A549 (cell line): Measurements from ENCODE around the gene KHNYN. TPM values are rescaled to one million over a fixed set of nuclear protein-coding genes. Genes with fewer than 3 reads are reported as not detected.

Experiments
- ATAC-seq, 2 experiments: fragments of 200-7000 bp in 1 of 2; fragments of >200 bp in 1 of 2; cut with Nextera tagmentation in 1 of 2; cut with Tn5 transposase in 1 of 2; 3 replicates each; pipeline versions ENCODE4 v1.8.0 to v1.9.1; 2018 to 2020; ENCODE audit warnings: mild to moderate bottlenecking in 1 of 2, moderate library complexity in 1 of 2
- CTCF ChIA-PET: fragments of 300-600 bp; sonication (Branson Sonifier 250); formaldehyde crosslinking; extraction: SDS; loops from one replicate; lab custom pipeline; 2021; ENCODE audit warnings: antibody characterized with exemption, inconsistent platforms; lab: Yijun Ruan, JAX
- POLR2A ChIA-PET: fragments of 350-600 bp; formaldehyde crosslinking; extraction: SDS; loops from one replicate; lab custom pipeline; 2021; ENCODE audit warnings: antibody characterized with exemption, inconsistent platforms; lab: Yijun Ruan, JAX
- DNase-seq, 2 experiments: peaks; one replicate each; pipeline versions ENCODE4 v3.0.0 to v3.0.0-alpha.2; 2011 to 2016; ENCODE audit warnings: low read depth in 1 of 2, low spot score in 1 of 2
- FAIRE-seq: peaks from 2 replicates; lab custom pipeline; 2011; peaks lifted over from hg19 to GRCh38; lab: Jason Lieb, UNC
- H3K27ac ChIP-seq, 2 experiments: fragments of >200 bp; sonication (Bioruptor Twin); formaldehyde crosslinking; 3 replicates each; pipeline ENCODE4 v1.5.1; 2016 to 2017
- H3K4me1 ChIP-seq: fragments of >200 bp; sonication (Bioruptor Twin); formaldehyde crosslinking; 3 replicates; pipeline ENCODE4 v1.6.1; 2016
- H3K4me2 ChIP-seq: fragments of >200 bp; sonication (Bioruptor Twin); formaldehyde crosslinking; 3 replicates; pipeline ENCODE4 v1.6.1; 2016
- H3K4me3 ChIP-seq: fragments of >200 bp; sonication (Bioruptor Twin); formaldehyde crosslinking; 3 replicates; pipeline ENCODE4 v1.5.1; 2016
- H3K9me3 ChIP-seq: fragments of >200 bp; sonication (Bioruptor Twin); formaldehyde crosslinking; 3 replicates; pipeline ENCODE4 v1.6.1; 2016
- BCL3 ChIP-seq: fragments of >200 bp; sonication (Bioruptor Twin); formaldehyde crosslinking; IDR thresholded peaks from 3 replicates; pipeline ENCODE4 v1.6.1; 2016
- CBX2 ChIP-seq: fragments of 200-600 bp; sonication (generic); IDR thresholded peaks from 2 replicates; pipeline ENCODE4 v1.6.1; 2016; ENCODE audit warnings: low read depth, mild to moderate bottlenecking, borderline replicate concordance
- CHD4 ChIP-seq: fragments of 200-600 bp; sonication (generic); IDR thresholded peaks from 2 replicates; pipeline ENCODE4 v1.6.1; 2016; ENCODE audit warnings: antibody characterized with exemption, mild to moderate bottlenecking, borderline replicate concordance
- CTCF ChIP-seq: fragments of >200 bp; sonication (Bioruptor Twin); formaldehyde crosslinking; IDR thresholded peaks from 3 replicates; pipeline ENCODE4 v1.5.1; 2016
- E2F6 ChIP-seq: IDR thresholded peaks from 2 replicates; pipeline ENCODE4 v1.6.1; 2012; ENCODE audit warnings: low read depth, borderline replicate concordance
- ELK1 ChIP-seq: fragments of 150-350 bp; IDR thresholded peaks from 2 replicates; pipeline ENCODE4 v1.6.1; 2014; ENCODE audit warnings: low read depth, mild to moderate bottlenecking, low read length
- EP300 ChIP-seq, 2 experiments: fragments of >200 bp; sonication (Bioruptor Twin); formaldehyde crosslinking; IDR thresholded peaks; 2 replicates in 1 of 2; 3 replicates in 1 of 2; pipeline ENCODE4 v1.6.1; 2016 to 2017
- FOSL2 ChIP-seq, 2 experiments: fragments of 450-650 bp in 1 of 2; fragments of >200 bp in 1 of 2; sonication (Bioruptor Twin) in 1 of 2; formaldehyde crosslinking; IDR thresholded peaks; 2 replicates each; pipeline versions ENCODE4 v1.5.0 to v1.6.1; 2016 to 2020; ENCODE audit warnings: mild to moderate bottlenecking in 1 of 2, moderate library complexity in 1 of 2
- HES2 ChIP-seq: fragments of >200 bp; sonication (Bioruptor Twin); formaldehyde crosslinking; IDR thresholded peaks from 2 replicates; pipeline ENCODE4 v1.6.1; 2016
- HOXB13 ChIP-seq: fragments of 250-450 bp; sonication (Bioruptor Pico); IDR thresholded peaks from 2 replicates; pipeline ENCODE4 v1.5.0; 2020; ENCODE audit warnings: low read depth, mild to moderate bottlenecking, moderate library complexity
- MAZ ChIP-seq: fragments of 150-350 bp; IDR thresholded peaks from 2 replicates; pipeline ENCODE4 v1.6.1; 2014; ENCODE audit warnings: antibody characterized with exemption, low read depth, low read length, borderline replicate concordance
- NPAS2 ChIP-seq: fragments of 250-450 bp; sonication (Bioruptor Pico); IDR thresholded peaks from 2 replicates; pipeline ENCODE4 v1.8.0; 2022; ENCODE audit warnings: mild to moderate bottlenecking, moderate library complexity, borderline replicate concordance
- PHF8 ChIP-seq: fragments of 200-600 bp; sonication (generic); IDR thresholded peaks from 2 replicates; pipeline ENCODE4 v1.6.1; 2016; ENCODE audit warnings: low read depth, mild to moderate bottlenecking, antibody characterized with exemption, moderate library complexity, borderline replicate concordance
- RCOR1 ChIP-seq: fragments of 150-350 bp; IDR thresholded peaks from 2 replicates; pipeline ENCODE4 v1.6.1; 2014; ENCODE audit warnings: antibody characterized with exemption, low read length, low read depth
- REST ChIP-seq: fragments of 200-600 bp; sonication (generic); IDR thresholded peaks from 2 replicates; pipeline ENCODE4 v1.6.1; 2016; ENCODE audit warnings: antibody characterized with exemption, mild to moderate bottlenecking, moderate library complexity
- TP53 ChIP-seq: fragments of 250-450 bp; sonication (Bioruptor Pico); IDR thresholded peaks from 2 replicates; pipeline ENCODE4 v1.5.0; 2021; ENCODE audit warnings: mild to moderate bottlenecking, moderate library complexity
- ZNF302 ChIP-seq: fragments of 250-450 bp; sonication (Bioruptor Pico); IDR thresholded peaks from 2 replicates; pipeline ENCODE4 v1.9.0; 2021; ENCODE audit warnings: inconsistent platforms, mild to moderate bottlenecking, moderate library complexity
- WGBS: methylation state at CpG from one replicate; pipeline ENCODE4 v1.1.6; 2017; ENCODE audit errors: missing lambda C conversion rate; 5-methylcytosine and 5-hydroxymethylcytosine counted together
- polyA plus RNA-seq, 4 experiments: library from polyadenylated mRNA; depleted of rRNA in 3 of 4; stranded (reverse); fragments of >200 nt; fragmentation: RNase III in 1 of 4; extraction: RNeasy Plus Mini Kit Qiagen cat#74134 plus additional on column Dnase treatment in 1 of 4; gene quantifications; 2 replicates in 3 of 4; 3 replicates in 1 of 4; pipeline ENCODE4 v1.2.3, GENCODE V29; 2011 to 2017

KHNYN gene
- polyA plus RNA-seq, 2 of the 4 experiments (the other 2 are of a cell fraction) = 19.0 to 26.4 TPM

GRCh38 chr14:24414077-24414476, 15.7 kb upstream of the KHNYN start:
- TF ChIP-seq ELK1 = no peak
- no peak for TF ChIP-seq HES2
- TF ChIP-seq CHD4 = no peak
- TF ChIP-seq TP53 = no peak
- no peak for TF ChIP-seq CBX2
- no peak for TF ChIP-seq NPAS2
- TF ChIP-seq CTCF = no peak
- no peak for TF ChIP-seq ZNF302 (CRISPR knock-in tag)
- TF ChIP-seq REST = no peak
- TF ChIP-seq EP300 (IDR thresholded peaks at IDR 0.05) = no peak
- no peak for TF ChIP-seq FOSL2 (IDR thresholded peaks at IDR 0.05)
- no peak for TF ChIP-seq FOSL2 (CRISPR knock-in tag; IDR thresholded peaks at IDR 0.05)
- no peak for TF ChIP-seq E2F6
- no peak for TF ChIP-seq MAZ
- TF ChIP-seq PHF8 = no peak
- no peak for TF ChIP-seq RCOR1
- DNase-seq (no peak), FAIRE-seq (no peak), ATAC-seq (no peak)
- 100% methylated on average over 1 of the region's 1 CpG for WGBS
- H3K4me2 ChIP-seq = no peak overlapping the region
- ChIA-PET CTCF (interaction anchor here (0.6 to 16.5 kb wide), 5 partner anchors 13 to 82 kb away, joined by 3 to 254 read pairs (median 6); partner anchors contain the start of genes ADCY4, CBLN3, KHNYN and RIPK3), POLR2A (interaction anchor here (1.5 kb wide), 1 partner anchor 16 kb away, joined by 8 read pairs; the partner anchor contains the start of genes CBLN3 and KHNYN)
- H3K4me1 ChIP-seq = no peaks in the 10 kb centered on the region
- H3K9me3 ChIP-seq = no peaks in the 10 kb centered on the region
- no peak overlapping the region for H3K27ac ChIP-seq
- no peak overlapping the region for H3K4me3 ChIP-seq

- DNase-seq = no peak
- H3K27ac ChIP-seq = no peak overlapping the region
- CTCF ChIA-PET = interaction anchor here (1.1 to 16.5 kb wide), 6 partner anchors 14 to 83 kb away, joined by 3 to 254 read pairs (median 6); partner anchors contain the start of genes ADCY4, CBLN3, KHNYN and RIPK3
- TF ChIP-seq BCL3 = no peak
- TF ChIP-seq HOXB13 (CRISPR knock-in tag) = no peak
- H3K4me3 ChIP-seq = no peak overlapping the region
- POLR2A ChIA-PET = no interaction called here
- FAIRE-seq = no peak
- ATAC-seq = no peak
- H3K4me2 ChIP-seq = no peak overlapping the region
- no peaks in the 10 kb centered on the region for H3K9me3 ChIP-seq
- no peaks in the 10 kb centered on the region for H3K4me1 ChIP-seq
- WGBS = 65% methylated on average over 10 of the region's 15 CpGs
These were observed 14.9 kb upstream of the KHNYN start for GRCh38 chr14:24414732-24415420.
